Measurements from ENCODE around the gene HBA1.
"Not testable (repeated sequence)": the region's sequence is repeated elsewhere in the genome, so short reads cannot be mapped to it uniquely, and the experiment has no call there.

Gene HBA1

DNA sequence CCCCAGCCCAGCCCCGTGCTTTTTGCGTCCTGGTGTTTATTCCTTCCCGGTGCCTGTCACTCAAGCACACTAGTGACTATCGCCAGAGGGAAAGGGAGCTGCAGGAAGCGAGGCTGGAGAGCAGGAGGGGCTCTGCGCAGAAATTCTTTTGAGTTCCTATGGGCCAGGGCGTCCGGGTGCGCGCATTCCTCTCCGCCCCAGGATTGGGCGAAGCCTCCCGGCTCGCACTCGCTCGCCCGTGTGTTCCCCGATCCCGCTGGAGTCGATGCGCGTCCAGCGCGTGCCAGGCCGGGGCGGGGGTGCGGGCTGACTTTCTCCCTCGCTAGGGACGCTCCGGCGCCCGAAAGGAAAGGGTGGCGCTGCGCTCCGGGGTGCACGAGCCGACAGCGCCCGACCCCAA lies 474 bp upstream of the HBA1 start:
- not testable (repeated sequence) for DNase-seq

DNA sequence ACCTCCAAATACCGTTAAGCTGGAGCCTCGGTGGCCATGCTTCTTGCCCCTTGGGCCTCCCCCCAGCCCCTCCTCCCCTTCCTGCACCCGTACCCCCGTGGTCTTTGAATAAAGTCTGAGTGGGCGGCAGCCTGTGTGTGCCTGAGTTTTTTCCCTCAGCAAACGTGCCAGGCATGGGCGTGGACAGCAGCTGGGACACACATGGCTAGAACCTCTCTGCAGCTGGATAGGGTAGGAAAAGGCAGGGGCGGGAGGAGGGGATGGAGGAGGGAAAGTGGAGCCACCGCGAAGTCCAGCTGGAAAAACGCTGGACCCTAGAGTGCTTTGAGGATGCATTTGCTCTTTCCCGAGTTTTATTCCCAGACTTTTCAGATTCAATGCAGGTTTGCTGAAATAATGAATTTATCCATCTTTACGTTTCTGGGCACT lies 928 bp downstream of the HBA1 start:
- DNase-seq: no peak

DNA sequence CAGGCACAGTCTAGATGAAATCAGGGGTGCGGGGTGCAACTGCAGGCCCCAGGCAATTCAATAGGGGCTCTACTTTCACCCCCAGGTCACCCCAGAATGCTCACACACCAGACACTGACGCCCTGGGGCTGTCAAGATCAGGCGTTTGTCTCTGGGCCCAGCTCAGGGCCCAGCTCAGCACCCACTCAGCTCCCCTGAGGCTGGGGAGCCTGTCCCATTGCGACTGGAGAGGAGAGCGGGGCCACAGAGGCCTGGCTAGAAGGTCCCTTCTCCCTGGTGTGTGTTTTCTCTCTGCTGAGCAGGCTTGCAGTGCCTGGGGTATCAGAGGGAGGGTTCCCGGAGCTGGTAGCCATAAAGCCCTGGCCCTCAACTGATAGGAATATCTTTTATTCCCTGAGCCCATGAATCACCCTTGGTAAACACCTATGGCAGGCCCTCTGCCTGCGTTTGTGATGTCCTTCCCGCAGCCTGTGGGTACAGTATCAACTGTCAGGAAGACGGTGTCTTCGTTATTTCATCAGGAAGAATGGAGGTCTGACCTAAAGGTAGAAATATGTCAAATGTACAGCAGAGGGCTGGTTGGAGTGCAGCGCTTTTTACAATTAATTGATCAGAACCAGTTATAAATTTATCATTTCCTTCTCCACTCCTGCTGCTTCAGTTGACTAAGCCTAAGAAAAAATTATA lies 1.6 kb downstream of the HBA1 start:
- no peak for DNase-seq

DNA sequence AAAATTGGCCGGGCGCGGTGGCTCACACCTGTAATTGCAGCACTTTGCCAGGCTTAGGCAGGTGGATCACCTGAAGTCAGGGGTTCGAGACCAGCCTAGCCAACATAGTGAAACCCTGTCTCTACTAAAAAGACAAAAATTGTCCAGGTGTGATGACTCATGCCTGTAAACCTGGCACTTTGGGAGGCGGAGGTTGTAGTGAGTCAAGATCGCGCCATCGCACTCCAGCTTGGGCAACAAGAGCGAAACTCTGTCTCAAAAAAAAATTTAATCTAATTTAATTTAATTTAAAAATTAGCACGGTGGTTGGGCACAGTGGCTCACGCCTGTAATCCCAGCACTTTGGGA lies 2.2 kb downstream of the HBA1 start:
- no peak for DNase-seq

DNA sequence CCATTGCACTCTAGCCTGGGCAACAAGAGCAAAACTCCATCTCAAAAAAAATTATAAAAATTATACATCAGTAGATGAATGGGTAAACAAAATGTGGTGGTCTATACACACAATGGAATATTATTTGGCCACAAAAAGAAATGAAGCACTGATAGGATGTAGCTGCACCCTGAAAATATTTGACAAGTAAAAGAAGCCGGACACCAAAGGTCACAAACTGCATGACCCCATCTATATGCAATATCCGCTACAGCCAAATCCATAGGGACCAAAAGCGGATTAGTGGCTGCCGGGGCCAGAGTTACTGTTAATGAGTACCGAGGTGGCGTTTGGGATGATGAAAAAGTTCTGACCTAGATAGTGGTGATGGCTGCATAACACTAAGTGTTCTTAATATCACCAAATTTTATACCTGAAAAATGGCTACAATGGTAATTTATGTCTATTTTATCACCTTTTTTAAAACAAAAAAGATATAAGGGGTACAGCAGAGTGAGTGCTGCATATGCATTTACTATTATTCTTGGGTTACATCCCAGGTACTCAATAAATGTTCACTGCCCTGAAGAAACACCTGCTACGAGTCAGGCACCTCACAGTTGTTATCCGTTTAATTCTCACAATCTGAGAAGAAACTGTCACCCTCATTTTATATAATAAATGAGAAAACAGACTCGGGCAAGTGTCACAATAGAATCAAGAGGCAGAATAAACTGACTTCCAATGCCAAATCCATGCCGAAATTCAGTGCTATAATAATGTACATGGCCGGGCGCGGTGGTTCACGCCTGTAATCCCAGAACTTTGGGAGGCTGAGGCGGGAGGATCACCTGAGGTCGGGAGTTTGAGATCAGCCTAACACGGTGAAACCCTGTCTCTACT lies 3.0 kb downstream of the HBA1 start:
- DNase-seq: no peak

DNA sequence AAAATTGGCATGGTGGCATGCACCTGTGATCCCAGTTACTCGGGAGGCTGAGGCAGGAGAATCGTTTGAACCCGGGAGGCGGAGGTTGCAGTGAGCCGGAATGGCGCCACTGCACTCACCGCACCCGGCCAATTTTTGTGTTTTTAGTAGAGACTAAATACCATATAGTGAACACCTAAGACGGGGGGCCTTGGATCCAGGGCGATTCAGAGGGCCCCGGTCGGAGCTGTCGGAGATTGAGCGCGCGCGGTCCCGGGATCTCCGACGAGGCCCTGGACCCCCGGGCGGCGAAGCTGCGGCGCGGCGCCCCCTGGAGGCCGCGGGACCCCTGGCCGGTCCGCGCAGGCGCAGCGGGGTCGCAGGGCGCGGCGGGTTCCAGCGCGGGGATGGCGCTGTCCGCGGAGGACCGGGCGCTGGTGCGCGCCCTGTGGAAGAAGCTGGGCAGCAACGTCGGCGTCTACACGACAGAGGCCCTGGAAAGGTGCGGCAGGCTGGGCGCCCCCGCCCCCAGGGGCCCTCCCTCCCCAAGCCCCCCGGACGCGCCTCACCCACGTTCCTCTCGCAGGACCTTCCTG lies 3.7 kb downstream of the HBA1 start, which contains the start of gene HBQ1:
TSS of gene HBQ1 (plus strand) at position 359 of the 575 bp plus-strand sequence. CDS start at position 387, 28 bp downstream.
- no peak for DNase-seq

- DNase-seq: peak; percentile 85
Observed at GRCh38 chr16:180681-181564, 4.4 kb downstream of the HBA1 start.

GRCh38 chr16:181565-182021 lies 5.1 kb downstream of the HBA1 start:
- no peak for DNase-seq

- DNase-seq: no peak
Observed at GRCh38 chr16:183005-183404, 6.5 kb downstream of the HBA1 start.

GRCh38 chr16:185213-185612 lies 8.7 kb downstream of the HBA1 start:
- DNase-seq: no peak

- no peak for DNase-seq
Observed at GRCh38 chr16:185691-186090, 9.2 kb downstream of the HBA1 start.

DNA sequence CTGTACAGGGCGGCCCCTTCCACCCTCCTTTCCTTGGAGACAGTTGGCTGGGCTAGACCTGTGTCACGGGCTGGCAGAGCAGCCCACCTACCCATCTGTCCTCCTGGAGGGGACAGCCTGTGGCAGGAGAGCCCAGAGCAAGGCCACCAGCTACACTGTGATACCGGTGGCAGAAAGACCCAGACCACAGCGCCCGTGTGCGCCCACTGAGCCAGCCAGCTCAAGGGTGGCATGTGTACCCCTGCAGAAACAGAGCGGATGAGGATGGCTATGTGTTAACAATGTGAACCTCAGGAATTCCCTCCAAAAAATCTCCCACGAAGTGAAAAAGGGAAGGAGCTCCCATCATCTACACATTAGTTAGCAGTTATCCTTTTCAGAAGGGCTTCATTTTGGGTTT lies 10.8 kb downstream of the HBA1 start:
- no peak for DNase-seq

- DNase-seq: no peak
Observed at GRCh38 chr16:188674-189073, 12.2 kb downstream of the HBA1 start.

- DNase-seq: no peak
Observed at GRCh38 chr16:189604-190186, 13.2 kb downstream of the HBA1 start.

GRCh38 chr16:191831-192230 lies 15.4 kb downstream of the HBA1 start:
- DNase-seq: no peak

DNA sequence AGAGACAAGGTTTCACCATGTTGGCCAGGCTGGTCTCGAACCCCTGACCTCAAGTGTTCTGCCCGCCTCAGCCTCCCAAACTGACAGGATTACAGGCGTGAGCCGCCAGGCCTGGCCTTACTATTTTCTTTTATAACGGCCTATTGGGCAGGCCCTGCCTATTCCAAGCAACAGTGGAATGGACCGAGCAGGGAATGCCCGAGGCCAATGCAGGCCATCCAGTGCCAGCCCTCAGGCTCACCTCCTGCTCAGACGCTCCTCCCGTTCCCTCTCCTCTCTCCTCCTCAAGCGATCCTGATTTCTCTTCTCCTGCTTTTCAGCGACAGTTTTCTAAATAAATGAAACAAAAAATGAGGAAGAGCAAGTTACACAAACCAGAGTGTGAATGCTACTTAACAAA lies 16.2 kb downstream of the HBA1 start:
- DNase-seq: no peak

DNA sequence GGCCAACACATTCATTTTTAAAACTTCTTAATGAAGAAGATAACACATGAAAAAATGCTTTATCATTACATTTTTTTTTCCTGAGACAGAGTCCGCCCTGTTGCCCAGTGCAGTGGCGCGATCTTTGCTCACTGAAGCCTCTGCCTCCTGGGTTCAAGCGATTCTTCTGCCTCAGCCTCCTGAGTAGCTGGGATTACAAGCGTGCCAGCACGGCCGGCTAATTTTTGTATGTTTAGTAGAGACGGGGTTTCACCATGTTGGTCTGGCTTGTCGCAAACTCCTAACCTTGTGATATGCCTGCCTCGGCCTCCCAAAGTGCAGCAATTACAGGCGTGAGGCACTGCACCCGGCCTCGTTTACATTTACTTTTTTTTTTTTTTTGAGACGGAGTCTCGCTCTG lies 17.0 kb downstream of the HBA1 start:
- no peak for DNase-seq

DNA sequence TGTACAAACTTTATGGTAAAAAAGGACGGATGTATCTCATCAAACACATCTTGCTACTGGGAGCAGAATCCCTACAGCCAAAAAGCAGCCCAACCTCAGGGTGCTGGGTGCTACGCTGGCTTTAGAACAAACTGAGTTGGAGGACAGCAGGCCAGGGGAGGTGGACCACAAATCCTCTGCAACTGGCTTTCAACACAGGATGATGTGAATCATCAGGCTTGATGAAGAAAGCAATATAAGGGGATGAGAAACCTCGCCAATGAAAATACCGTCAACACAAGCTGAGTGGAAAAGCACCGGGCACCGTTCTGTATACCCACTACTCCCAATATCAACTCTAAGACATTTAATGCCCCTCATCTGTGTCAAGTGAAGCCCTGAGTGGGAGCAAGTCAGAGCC lies 18.0 kb downstream of the HBA1 start:
- no peak for DNase-seq

- DNase-seq: no peak
Observed at GRCh38 chr16:200388-200787, 23.9 kb downstream of the HBA1 start.

DNA sequence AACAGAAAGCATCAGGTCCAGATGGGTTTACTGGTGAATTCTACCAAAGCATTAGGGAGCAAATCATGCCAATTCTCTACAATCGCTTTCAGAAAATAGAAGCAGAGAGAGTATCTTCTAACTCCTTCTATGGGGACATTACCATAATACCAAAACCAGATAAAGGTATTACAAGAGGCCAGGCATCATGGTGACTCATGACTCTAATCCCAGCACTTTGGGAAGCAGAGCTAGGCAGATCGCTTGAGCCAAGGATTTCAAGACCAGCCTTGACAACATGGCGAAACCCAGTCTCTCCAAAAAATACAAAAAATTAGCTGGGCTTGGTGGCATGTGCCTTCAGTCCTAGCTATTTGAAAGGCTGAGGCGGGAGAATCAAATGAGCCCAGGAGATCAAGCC lies 26.8 kb downstream of the HBA1 start:
- no peak for DNase-seq

- not testable (repeated sequence) for DNase-seq
Observed at GRCh38 chr16:204046-204445, 27.6 kb downstream of the HBA1 start.

DNA sequence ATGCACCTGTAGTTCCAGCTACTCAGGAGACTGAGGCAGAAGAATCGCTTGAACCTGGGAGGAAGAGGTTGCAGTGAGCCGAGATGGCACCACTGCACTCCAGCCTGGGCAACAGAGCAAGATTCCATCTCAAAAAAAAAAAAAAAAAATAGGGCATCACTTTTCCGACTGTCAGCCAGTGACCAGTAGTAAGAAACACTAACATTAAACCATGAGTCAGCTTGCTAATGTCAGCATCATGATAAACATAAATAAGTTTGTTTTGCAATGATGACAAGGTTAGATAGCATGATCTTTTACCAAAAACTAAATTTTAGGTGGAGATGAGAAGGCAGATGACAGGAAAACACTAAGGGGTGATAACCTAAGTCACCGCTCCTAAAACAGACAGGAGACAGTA lies 32.9 kb downstream of the HBA1 start:
- not testable (repeated sequence) for DNase-seq

All from NCI-H2107 (cell line).